DMS53 (cell line): ENCODE measurements around the gene CBX7.
"Not testable (repeated sequence)": the region's sequence is repeated elsewhere in the genome, so short reads cannot be mapped to it uniquely, and the experiment has no call there.

Source experiments
- DNase-seq: peaks from one replicate; lab custom pipeline; 2025; lab: John Stamatoyannopoulos, UW

Gene CBX7

GRCh38 chr22:39174498-39175352 lies 22.2 kb upstream of the CBX7 start:
- peak; percentile 29 for DNase-seq

GRCh38 chr22:39173787-39174497 lies 21.5 kb upstream of the CBX7 start:
- no peak for DNase-seq

- DNase-seq: no peak
Measured at GRCh38 chr22:39173050-39173706, 20.7 kb upstream of the CBX7 start.

- DNase-seq: not testable (repeated sequence)
Measured at GRCh38 chr22:39172265-39173049, 20.0 kb upstream of the CBX7 start.

- DNase-seq: no peak
Measured at GRCh38 chr22:39171623-39172264, 19.3 kb upstream of the CBX7 start.

- DNase-seq: peak; percentile 83
Measured at GRCh38 chr22:39170825-39171622, 18.5 kb upstream of the CBX7 start.

- no peak for DNase-seq
Measured at GRCh38 chr22:39169797-39170466, 17.5 kb upstream of the CBX7 start.

GRCh38 chr22:39166547-39166946 lies 14.1 kb upstream of the CBX7 start:
- DNase-seq: no peak

- not testable (repeated sequence) for DNase-seq
Measured at GRCh38 chr22:39156093-39156492, 3.6 kb upstream of the CBX7 start.

- no peak for DNase-seq
Measured at GRCh38 chr22:39155421-39155820, 2.9 kb upstream of the CBX7 start.

GRCh38 chr22:39153220-39153717 lies 789 bp upstream of the CBX7 start:
- no peak for DNase-seq

GRCh38 chr22:39152024-39152510 lies 413 bp downstream of the CBX7 start:
- no peak for DNase-seq

GRCh38 chr22:39151329-39151975 lies 1.0 kb downstream of the CBX7 start:
- no peak for DNase-seq

GRCh38 chr22:39150848-39151215 lies 1.6 kb downstream of the CBX7 start:
- peak; percentile 28 for DNase-seq

GRCh38 chr22:39149915-39150847 lies 2.3 kb downstream of the CBX7 start:
- no peak for DNase-seq

- DNase-seq: no peak
Measured at GRCh38 chr22:39148727-39149535, 3.5 kb downstream of the CBX7 start.

- DNase-seq: no peak
Measured at GRCh38 chr22:39148026-39148726, 4.3 kb downstream of the CBX7 start.
